CD4-positive, alpha-beta T cell treated with Interleukin-12 subunit alpha and Interleukin-12 subunit beta, for 1 hour (primary cell): ENCODE data around the gene ATF6B.
A peak's percentile ranks its signal among the peaks of the same experiment; 100 is the strongest.

Experiments used
- DNase-seq: peaks from one replicate; pipeline ENCODE4 v3.0.0-alpha.2; 2020

ATF6B gene

GRCh38 chr6:32129297-32130088 lies 1.4 kb upstream of the ATF6B start:
- DNase-seq: no peak

GRCh38 chr6:32128751-32129296 lies 778 bp upstream of the ATF6B start:
- DNase-seq: no peak

DNA sequence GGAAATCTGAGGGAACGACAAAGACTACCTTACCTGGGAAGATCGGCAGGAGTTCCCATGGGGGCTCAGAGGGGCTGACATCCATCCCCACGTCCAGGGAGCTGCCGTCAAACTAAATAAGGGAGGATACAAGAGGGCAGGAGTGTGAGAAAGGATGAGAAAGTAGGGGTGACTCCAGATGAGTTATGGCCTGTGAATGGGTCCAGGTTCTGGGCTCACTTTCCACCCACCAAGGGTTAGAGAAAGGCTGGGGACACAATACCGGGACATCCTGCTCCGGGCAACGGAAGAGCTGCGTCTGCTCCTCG lies 683 bp downstream of the ATF6B start:
- DNase-seq: no peak

DNA sequence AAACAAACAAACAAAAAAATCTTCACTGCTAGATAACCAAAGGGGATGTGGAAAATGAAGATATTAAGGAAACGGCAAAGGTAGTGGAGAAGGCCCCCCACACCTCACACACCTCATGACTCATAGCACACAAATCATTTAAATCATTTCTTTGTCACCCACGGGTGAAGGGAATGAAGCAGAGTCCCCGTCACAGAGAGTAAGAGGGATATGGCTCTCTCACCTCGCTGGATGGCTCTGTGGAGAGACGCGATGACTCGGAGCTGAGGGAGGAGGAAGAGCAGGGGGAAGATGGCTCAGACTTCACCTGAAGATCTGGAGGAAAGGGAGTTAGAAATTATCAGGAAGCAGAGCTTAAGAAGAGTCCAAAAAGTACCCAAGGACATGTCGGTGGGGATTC lies 1.2 kb downstream of the ATF6B start:
- DNase-seq: no peak

DNA sequence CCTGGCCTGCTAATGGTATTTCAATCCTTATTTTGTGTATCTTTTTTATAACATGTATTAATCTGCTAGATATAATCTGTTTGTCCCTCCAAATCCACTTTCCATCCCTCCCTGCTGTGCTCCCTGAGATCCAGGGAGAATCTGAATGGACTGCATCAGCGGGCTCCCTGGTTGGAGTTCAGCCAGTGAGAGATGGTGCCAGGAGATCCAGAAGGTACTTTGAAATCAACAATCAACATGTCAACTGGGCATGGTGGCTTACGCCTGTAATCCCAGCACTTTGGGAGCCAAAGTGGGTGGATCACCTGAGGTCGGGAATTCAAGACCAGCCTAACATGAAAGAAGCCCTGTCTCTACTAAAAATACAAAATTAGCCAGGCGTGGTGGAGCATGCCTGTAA lies 4.4 kb downstream of the ATF6B start:
- DNase-seq: no peak

DNA sequence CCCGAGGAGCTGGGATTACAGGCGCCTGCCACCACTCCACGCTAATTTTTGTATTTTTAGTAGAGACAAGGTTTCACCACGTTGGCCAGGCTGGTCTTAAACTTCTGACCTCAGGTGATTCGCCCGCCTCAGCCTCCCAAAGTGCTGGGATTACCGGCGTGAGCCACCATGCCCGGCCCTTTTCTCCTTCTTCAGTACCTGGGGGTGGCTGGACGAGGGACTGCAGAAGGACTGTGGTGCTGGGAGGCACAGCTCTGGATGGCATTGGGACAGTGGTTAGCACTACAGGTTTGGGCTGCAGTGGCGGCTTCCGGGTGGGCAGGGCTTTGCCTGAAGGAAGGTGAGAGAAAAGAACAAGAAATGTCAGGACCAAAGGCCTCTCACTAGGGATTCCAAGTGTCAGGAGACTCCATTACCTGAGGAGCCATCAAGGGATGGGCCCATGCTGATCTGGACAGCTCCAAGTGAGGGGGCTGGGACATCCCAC lies 7.4 kb downstream of the ATF6B start:
- no peak for DNase-seq

- peak; percentile 74 for DNase-seq
Measured at GRCh38 chr6:32118782-32119628, 9.0 kb downstream of the ATF6B start.

GRCh38 chr6:32117461-32117860 lies 10.6 kb downstream of the ATF6B start:
- no peak for DNase-seq

GRCh38 chr6:32116674-32117073 lies 11.4 kb downstream of the ATF6B start:
- DNase-seq: peak; percentile 13

- no peak for DNase-seq
Measured at GRCh38 chr6:32115623-32116022, 12.4 kb downstream of the ATF6B start.

DNA sequence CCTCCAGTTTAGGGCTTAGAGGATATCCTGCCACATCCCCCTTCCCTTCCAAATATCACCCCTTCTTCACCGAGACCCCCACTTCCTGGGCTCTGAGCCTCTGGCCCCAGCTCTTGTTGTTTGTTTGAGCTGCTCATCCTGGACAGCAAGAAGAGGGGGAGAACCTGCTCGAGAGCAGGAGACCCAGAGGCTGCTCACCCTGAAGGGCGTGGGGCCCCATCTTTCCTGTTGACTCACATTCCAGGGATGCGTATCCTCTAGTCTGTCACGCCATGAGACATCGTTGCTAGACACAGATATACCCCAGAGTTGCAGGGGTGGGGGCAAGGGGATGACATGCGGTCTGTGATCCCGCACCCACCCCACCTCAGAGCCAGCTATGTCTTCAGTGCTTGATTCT lies 13.2 kb downstream of the ATF6B start:
- DNase-seq: no peak

DNA sequence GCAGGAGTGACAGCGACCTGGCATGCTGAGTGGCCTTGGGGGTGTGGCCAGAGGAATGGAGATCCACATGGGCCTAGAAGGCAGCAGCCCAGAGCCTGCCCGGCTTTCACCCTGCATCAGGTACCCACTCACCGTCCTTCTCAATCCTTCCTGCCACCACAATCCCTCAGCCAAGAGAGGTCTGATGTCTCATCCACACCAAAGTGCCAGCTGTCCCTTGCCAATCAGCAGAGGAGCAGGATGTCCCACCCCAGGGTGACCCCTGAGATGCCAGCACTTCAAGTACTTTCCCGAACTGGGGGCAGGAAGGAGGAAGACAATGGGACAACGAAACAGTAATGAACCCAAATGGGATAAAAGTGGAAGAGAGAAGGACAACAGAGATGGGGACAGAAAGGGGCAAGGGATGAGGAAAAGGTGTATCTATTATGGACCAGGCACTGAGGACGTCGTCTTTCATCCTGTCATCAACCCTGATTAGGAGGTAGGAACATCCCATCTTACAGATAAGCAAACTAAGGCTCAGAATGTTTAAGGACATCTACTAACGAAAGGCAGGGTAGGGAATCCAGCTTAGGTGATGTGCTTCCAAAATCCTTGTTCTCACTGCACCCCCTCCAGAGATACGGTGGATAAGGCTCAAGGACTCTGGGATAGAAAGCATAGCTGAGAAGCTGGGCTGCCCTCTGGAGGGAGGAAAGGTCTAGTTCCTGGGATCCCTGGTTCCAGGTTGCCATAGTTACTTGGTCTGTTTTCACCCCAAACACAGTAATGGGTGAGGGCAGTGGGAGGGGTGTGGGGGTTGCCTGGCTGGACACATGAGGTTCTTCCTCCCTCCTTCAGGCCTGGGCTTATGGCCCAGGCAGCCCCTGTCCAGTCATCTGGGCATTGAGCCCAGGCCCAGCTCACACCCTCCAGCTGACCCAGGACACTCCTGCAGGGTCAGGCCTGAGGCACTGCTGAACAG lies 14.4 kb downstream of the ATF6B start:
- DNase-seq: no peak

- no peak for DNase-seq
Measured at GRCh38 chr6:32112431-32112980, 15.5 kb downstream of the ATF6B start.

DNA sequence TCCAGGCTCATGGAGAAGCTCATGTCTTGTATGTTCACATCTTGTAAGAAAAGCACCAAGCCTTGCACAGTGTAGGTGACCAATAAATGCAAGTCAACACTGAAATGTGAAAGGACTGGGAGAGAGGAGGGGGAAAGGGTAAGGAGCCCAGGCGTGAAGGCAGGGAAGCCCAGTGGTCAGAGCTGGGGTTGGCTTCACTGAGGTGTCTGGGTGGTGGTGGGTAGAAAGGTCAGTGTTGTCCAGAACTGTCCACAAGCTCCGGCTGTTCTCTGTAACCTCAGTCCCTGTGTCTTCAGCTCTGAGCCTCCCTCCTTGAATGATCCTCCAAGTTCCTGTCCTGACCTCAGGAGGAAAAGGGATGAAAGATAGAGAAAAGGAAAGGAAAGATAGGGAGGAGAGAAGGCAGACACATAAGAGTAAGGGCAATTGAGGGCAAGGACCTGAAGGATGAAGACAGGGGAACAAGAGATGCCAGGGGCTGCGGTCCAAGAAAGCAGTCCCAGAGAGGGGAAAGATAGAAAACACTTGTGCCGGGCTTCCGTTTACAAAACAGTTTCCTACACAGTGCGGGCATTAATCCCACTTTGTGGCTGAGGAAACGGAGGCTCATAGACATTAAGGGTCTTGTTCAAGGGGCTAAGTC lies 16.5 kb downstream of the ATF6B start:
- no peak for DNase-seq

GRCh38 chr6:32110632-32111031 lies 17.4 kb downstream of the ATF6B start:
- DNase-seq: no peak

- DNase-seq: no peak
Measured at GRCh38 chr6:32109765-32110160, 18.3 kb downstream of the ATF6B start.

GRCh38 chr6:32109114-32109764 lies 18.8 kb downstream of the ATF6B start, which contains the start of gene TNXB:
TSS of gene TNXB (minus strand) at chr6:32109338. CDS start at chr6:32098198, 11,140 bp downstream.
- DNase-seq: no peak

GRCh38 chr6:32108727-32109113 lies 19.3 kb downstream of the ATF6B start:
- DNase-seq: no peak

GRCh38 chr6:32108094-32108627 lies 19.9 kb downstream of the ATF6B start:
- DNase-seq: no peak

DNA sequence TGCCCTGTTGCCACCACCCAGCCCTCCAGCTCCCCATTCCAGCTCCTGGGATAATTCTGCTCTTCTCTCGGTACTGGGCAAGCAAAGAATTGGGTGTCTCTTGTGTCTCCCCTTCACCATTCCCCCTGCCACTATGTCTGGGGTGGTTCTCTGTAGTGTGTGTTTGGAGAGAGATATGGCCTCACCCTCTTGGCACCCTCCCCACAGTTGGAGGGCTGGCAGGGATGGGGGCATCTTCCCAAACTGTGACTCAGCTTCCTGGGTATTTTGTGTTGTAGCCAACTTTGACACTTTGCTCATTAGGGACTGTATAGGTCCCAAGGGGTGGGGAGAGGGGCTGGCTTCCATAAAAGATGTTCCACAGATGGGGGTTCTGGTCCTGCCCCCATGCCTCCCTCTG lies 20.6 kb downstream of the ATF6B start:
- no peak for DNase-seq

- DNase-seq: no peak
Measured at GRCh38 chr6:32105433-32105832, 22.6 kb downstream of the ATF6B start.
